Ascending aorta (tissue), 2 donors: ENCODE measurements around the gene GRIP2. TPM values are rescaled to one million over a fixed set of nuclear protein-coding genes. Genes with fewer than 3 reads are reported as not detected.

Source experiments
- DNase-seq, 2 donors: peaks; one replicate each; pipeline ENCODE4 v3.0.0-alpha.2; 2019; ENCODE audit warnings: low spot score in 2 of 2
- H3K27ac ChIP-seq, 2 donors: fragments of 200-600 bp; sonication (generic); one replicate each; pipeline ENCODE4 v1.5.1; 2016 to 2017; ENCODE audit warnings: mild to moderate bottlenecking in 1 of 2
- H3K27me3 ChIP-seq: fragments of 200-600 bp; sonication (generic); one replicate; pipeline ENCODE4 v1.5.1; 2017
- H3K36me3 ChIP-seq, 2 donors: fragments of 200-600 bp; sonication (generic); one replicate each; pipeline ENCODE4 v1.5.1; 2016
- H3K4me1 ChIP-seq, 2 donors: fragments of 200-600 bp; sonication (generic); one replicate each; pipeline ENCODE4 v1.5.1; 2016 to 2017; ENCODE audit warnings: mild to moderate bottlenecking in 1 of 2
- H3K4me3 ChIP-seq, 2 donors: fragments of 200-600 bp; sonication (generic); one replicate each; pipeline ENCODE4 v1.5.1; 2016 to 2017; ENCODE audit warnings: mild to moderate bottlenecking in 1 of 2
- H3K9me3 ChIP-seq, 2 donors: fragments of 200-600 bp; sonication (generic); one replicate each; pipeline ENCODE4 v1.5.1; 2016
- CTCF ChIP-seq, 3 experiments: fragments of 200-600 bp in 2 of 3; fragments of 450-650 bp in 1 of 3; sonication (generic) in 2 of 3; IDR thresholded peaks; one replicate each; pipeline ENCODE4 v1.5.1; 2016 to 2019; ENCODE audit warnings: antibody characterized with exemption in 3 of 3, mild to moderate bottlenecking in 1 of 3, moderate library complexity in 1 of 3
- intact Hi-C: fragments of 100-400 bp; cut with DNase I; formaldehyde crosslinking; loops from one replicate; pipeline ENCODE4 v1.15.1; 2023
- total RNA-seq: library from RNA; depleted of rRNA; stranded (reverse); fragments of >200 nt; gene quantifications from one replicate; pipeline ENCODE4 v1.1.0, GENCODE V29; 2016

Gene GRIP2
- total RNA-seq, 1 donor from 2014 or later, result 0.21 TPM

- no peak for TF ChIP-seq CTCF (IDR thresholded peaks at IDR 0.05)
- Histone ChIP-seq H3K4me3 (no peak overlapping the region), H3K27me3 (no peaks in the 10 kb centered on the region), H3K27ac (no peak overlapping the region), H3K9me3 (no peaks in the 10 kb centered on the region), H3K4me1 (no peaks in the 10 kb centered on the region), H3K36me3 (no peaks in the 10 kb centered on the region)
- DNase-seq, result no peak
- intact Hi-C loops, result no loop called here
Observed at GRCh38 chr3:14582045-14582410, 41.9 kb upstream of the GRIP2 start.

GRCh38 chr3:14581334-14582044 lies 41.3 kb upstream of the GRIP2 start:
- Histone ChIP-seq H3K4me3 (no peak overlapping the region), H3K27me3 (no peaks in the 10 kb centered on the region), H3K4me1 (no peaks in the 10 kb centered on the region), H3K27ac (no peak overlapping the region), H3K36me3 (no peaks in the 10 kb centered on the region), H3K9me3 (no peaks in the 10 kb centered on the region)
- no peak for TF ChIP-seq CTCF (IDR thresholded peaks at IDR 0.05)
- no peak for DNase-seq
- intact Hi-C loops, result no loop called here

- no peaks in the 10 kb centered on the region for H3K4me1 ChIP-seq
- DNase-seq, result no peak
- intact Hi-C loops, result no loop called here
- no peak overlapping the region for H3K27ac ChIP-seq
- H3K27me3 ChIP-seq, result no peaks in the 10 kb centered on the region
- H3K36me3 ChIP-seq, result no peaks in the 10 kb centered on the region
- H3K9me3 ChIP-seq, result no peaks in the 10 kb centered on the region
- no peak for TF ChIP-seq CTCF (IDR thresholded peaks at IDR 0.05)
- no peak overlapping the region for H3K4me3 ChIP-seq
Observed at GRCh38 chr3:14577897-14578296, 37.8 kb upstream of the GRIP2 start.

GRCh38 chr3:14576163-14576562 lies 36.0 kb upstream of the GRIP2 start:
- no peak for DNase-seq
- intact Hi-C loops, result no loop called here
- Histone ChIP-seq H3K27me3 (no peaks in the 10 kb centered on the region), H3K4me3 (no peak overlapping the region), H3K27ac (no peak overlapping the region), H3K9me3 (no peaks in the 10 kb centered on the region), H3K4me1 (no peaks in the 10 kb centered on the region), H3K36me3 (no peaks in the 10 kb centered on the region)
- no peak for TF ChIP-seq CTCF (IDR thresholded peaks at IDR 0.05)

GRCh38 chr3:14574183-14574582 lies 34.0 kb upstream of the GRIP2 start:
- no peaks in the 10 kb centered on the region for H3K36me3 ChIP-seq
- no peaks in the 10 kb centered on the region for H3K9me3 ChIP-seq
- TF ChIP-seq CTCF (IDR thresholded peaks at IDR 0.05), result no peak
- no peak overlapping the region for H3K4me3 ChIP-seq
- H3K27ac ChIP-seq, result no peak overlapping the region
- intact Hi-C loops, result no loop called here
- DNase-seq, result no peak
- H3K27me3 ChIP-seq, result no peaks in the 10 kb centered on the region
- no peaks in the 10 kb centered on the region for H3K4me1 ChIP-seq

- no peak for DNase-seq
- intact Hi-C loops, result no loop called here
- Histone ChIP-seq H3K27ac (no peak overlapping the region), H3K36me3 (no peaks in the 10 kb centered on the region), H3K4me1 (no peaks in the 10 kb centered on the region), H3K4me3 (no peak overlapping the region), H3K9me3 (no peaks in the 10 kb centered on the region), H3K27me3 (no peaks in the 10 kb centered on the region)
- TF ChIP-seq CTCF (IDR thresholded peaks at IDR 0.05), result no peak
Observed at GRCh38 chr3:14573706-14574105, 33.6 kb upstream of the GRIP2 start.
